Neural progenitor cell (in vitro differentiated cells): Measurements from ENCODE around the gene SYTL3.
A peak's percentile ranks its signal among the peaks of the same experiment; 100 is the strongest.

Source experiments
- EZH2 ChIP-seq: fragments of 200-600 bp; sonication (generic); IDR thresholded peaks from 2 replicates; pipeline ENCODE4 v1.6.1; 2017; ENCODE audit warnings: antibody characterized with exemption, mild to moderate bottlenecking, moderate library complexity
- EZH2phosphoT487 ChIP-seq: fragments of 200-600 bp; sonication (generic); IDR thresholded peaks from 2 replicates; pipeline ENCODE4 v1.6.1; 2017; ENCODE audit warnings: antibody characterized with exemption
- TF ChIP-seq, protein P1 (sequence below): fragments of 200-600 bp; sonication (generic); IDR thresholded peaks from 2 replicates; pipeline ENCODE4 v1.5.1; 2017; ENCODE audit warnings: antibody characterized with exemption, mild to moderate bottlenecking

GRCh38 chr6:158793432-158793831 is 143.6 kb downstream of the SYTL3 start:
- TF ChIP-seq, protein P1, sequence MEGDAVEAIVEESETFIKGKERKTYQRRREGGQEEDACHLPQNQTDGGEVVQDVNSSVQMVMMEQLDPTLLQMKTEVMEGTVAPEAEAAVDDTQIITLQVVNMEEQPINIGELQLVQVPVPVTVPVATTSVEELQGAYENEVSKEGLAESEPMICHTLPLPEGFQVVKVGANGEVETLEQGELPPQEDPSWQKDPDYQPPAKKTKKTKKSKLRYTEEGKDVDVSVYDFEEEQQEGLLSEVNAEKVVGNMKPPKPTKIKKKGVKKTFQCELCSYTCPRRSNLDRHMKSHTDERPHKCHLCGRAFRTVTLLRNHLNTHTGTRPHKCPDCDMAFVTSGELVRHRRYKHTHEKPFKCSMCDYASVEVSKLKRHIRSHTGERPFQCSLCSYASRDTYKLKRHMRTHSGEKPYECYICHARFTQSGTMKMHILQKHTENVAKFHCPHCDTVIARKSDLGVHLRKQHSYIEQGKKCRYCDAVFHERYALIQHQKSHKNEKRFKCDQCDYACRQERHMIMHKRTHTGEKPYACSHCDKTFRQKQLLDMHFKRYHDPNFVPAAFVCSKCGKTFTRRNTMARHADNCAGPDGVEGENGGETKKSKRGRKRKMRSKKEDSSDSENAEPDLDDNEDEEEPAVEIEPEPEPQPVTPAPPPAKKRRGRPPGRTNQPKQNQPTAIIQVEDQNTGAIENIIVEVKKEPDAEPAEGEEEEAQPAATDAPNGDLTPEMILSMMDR: peak; percentile 43
- TF ChIP-seq EZH2: no peak
- no peak for TF ChIP-seq EZH2phosphoT487
